K562 (cell line): ENCODE results near the gene PTGIR. TPM values are rescaled to one million over a fixed set of nuclear protein-coding genes. Genes with fewer than 3 reads are reported as not detected.

ENCODE experiments used
- ATF6 ChIP-seq: sonication (generic); formaldehyde crosslinking; IDR thresholded peaks from 2 replicates; pipeline ENCODE4 v1.4.0; 2020; ENCODE audit warnings: mild to moderate bottlenecking, missing genetic modification reagents
- CC2D1A ChIP-seq: fragments of 450-650 bp; IDR thresholded peaks from 2 replicates; pipeline ENCODE4 v1.6.1; 2017; ENCODE audit warnings: mild to moderate bottlenecking
- ELF1 ChIP-seq: fragments of 200-800 bp; sonication (Bioruptor generic); IDR thresholded peaks from 2 replicates; pipeline ENCODE4 v1.6.1; 2016; ENCODE audit warnings: missing genetic modification characterization, missing compliant biosample characterization
- ESRRA ChIP-seq: fragments of 450-650 bp; IDR thresholded peaks from 2 replicates; pipeline ENCODE4 v1.6.1; 2014; ENCODE audit warnings: low read depth, mild to moderate bottlenecking, moderate library complexity, borderline replicate concordance
- NCOA6 ChIP-seq: fragments of 450-650 bp; IDR thresholded peaks from 2 replicates; pipeline ENCODE4 v1.6.1; 2017; ENCODE audit warnings: mild to moderate bottlenecking
- ZC3H4 ChIP-seq: sonication (generic); formaldehyde crosslinking; IDR thresholded peaks from 2 replicates; pipeline ENCODE4 v1.9.0; 2021; ENCODE audit warnings: missing genetic modification reagents, borderline replicate concordance
- ZKSCAN1 ChIP-seq: fragments of 150-350 bp; IDR thresholded peaks from 2 replicates; pipeline ENCODE4 v1.6.1; 2016; ENCODE audit warnings: low read depth, low read length
- polyA plus RNA-seq, 8 experiments: library from polyadenylated mRNA; depleted of rRNA in 4 of 8; stranded (reverse) in 5 of 8; unstranded in 3 of 8; fragments of >200 nt; fragmentation: Nextera tagmentation in 2 of 8; fragmentation: Illumina TruSeq in 1 of 8; extraction: Ambion mirVana in 2 of 8; extraction: Trizol in 1 of 8; gene quantifications; 2 replicates each; pipeline versions ENCODE4 v1.2.1 to v1.2.3, GENCODE V29; 2011 to 2014; ENCODE audit warnings: inconsistent platforms in 1 of 8, missing spikeins in 1 of 8
- total RNA-seq, 7 experiments: library from RNA; depleted of rRNA in 6 of 7; stranded (reverse); fragments of >200 nt in 6 of 7; fragmentation: Illumina TruSeq in 2 of 7; extraction: Trizol in 2 of 7; gene quantifications; 2 replicates each; pipeline versions ENCODE4 v1.2.1 to v1.2.3, GENCODE V29; 2011 to 2021; ENCODE audit warnings: low replicate concordance in 1 of 7
- TF ChIP-seq, protein P1 (sequence below): fragments of 450-650 bp; formaldehyde crosslinking; IDR thresholded peaks from 2 replicates; pipeline ENCODE4 v1.4.0; 2020; ENCODE audit warnings: mild to moderate bottlenecking, moderate library complexity

PTGIR gene
- total and polyA plus RNA-seq, 9 of the 15 experiments (the other 6 are each of a cell fraction or from before 2014, with no cell fraction given) = 0.11 to 3.4 (median 1.1) TPM; not detected in 1

GRCh38 chr19:46610413-46610775, 14.5 kb downstream of the PTGIR start (continued):
- TF ChIP-seq ATF6 (CRISPR knock-in tag) (no peak), ESRRA (no peak), ELF1 (tag) (no peak), ZKSCAN1 (no peak), NCOA6 (no peak), CC2D1A (no peak), ZC3H4 (CRISPR knock-in tag) (no peak)
- TF ChIP-seq, protein P1, sequence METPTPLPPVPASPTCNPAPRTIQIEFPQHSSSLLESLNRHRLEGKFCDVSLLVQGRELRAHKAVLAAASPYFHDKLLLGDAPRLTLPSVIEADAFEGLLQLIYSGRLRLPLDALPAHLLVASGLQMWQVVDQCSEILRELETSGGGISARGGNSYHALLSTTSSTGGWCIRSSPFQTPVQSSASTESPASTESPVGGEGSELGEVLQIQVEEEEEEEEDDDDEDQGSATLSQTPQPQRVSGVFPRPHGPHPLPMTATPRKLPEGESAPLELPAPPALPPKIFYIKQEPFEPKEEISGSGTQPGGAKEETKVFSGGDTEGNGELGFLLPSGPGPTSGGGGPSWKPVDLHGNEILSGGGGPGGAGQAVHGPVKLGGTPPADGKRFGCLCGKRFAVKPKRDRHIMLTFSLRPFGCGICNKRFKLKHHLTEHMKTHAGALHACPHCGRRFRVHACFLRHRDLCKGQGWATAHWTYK (CRISPR knock-in tag) = no peak
